Uterus (tissue), 4 donors: Measurements from ENCODE around the gene B3GNT3. TPM values are rescaled to one million over a fixed set of nuclear protein-coding genes. Genes with fewer than 3 reads are reported as not detected.

ENCODE experiments used
- DNase-seq, 2 donors: peaks; one replicate each; pipeline ENCODE4 v3.0.0-alpha.2; 2019 to 2020
- H3K27ac ChIP-seq, 2 donors: fragments of 200-600 bp; sonication (generic); 1 replicate in 1 of 2; 2 replicates in 1 of 2; pipeline ENCODE4 v1.5.1; 2016 to 2018
- H3K27me3 ChIP-seq, 2 donors: fragments of 200-600 bp; sonication (generic); one replicate each; pipeline ENCODE4 v1.5.1; 2018 to 2019; ENCODE audit warnings: control low read depth in 1 of 2
- H3K36me3 ChIP-seq, 2 donors: fragments of 200-600 bp; sonication (generic); one replicate each; pipeline ENCODE4 v1.5.1; 2019; ENCODE audit warnings: control low read depth in 1 of 2
- H3K4me1 ChIP-seq, 2 donors: fragments of 200-600 bp; sonication (generic); one replicate each; pipeline ENCODE4 v1.5.1; 2018 to 2019; ENCODE audit warnings: control low read depth in 1 of 2
- H3K4me3 ChIP-seq, 2 donors: fragments of 200-600 bp; sonication (generic); 1 replicate in 1 of 2; 2 replicates in 1 of 2; pipeline ENCODE4 v1.5.1; 2018 to 2019; ENCODE audit warnings: mild to moderate bottlenecking in 1 of 2
- H3K9me3 ChIP-seq, 2 donors: fragments of 200-600 bp; sonication (generic); one replicate each; pipeline ENCODE4 v1.5.1; 2019; ENCODE audit warnings: control low read depth in 1 of 2
- POLR2A ChIP-seq, 2 donors: fragments of 450-650 bp; IDR thresholded peaks; one replicate each; pipeline ENCODE4 v1.6.1; 2016; ENCODE audit warnings: antibody characterized with exemption in 2 of 2, mild to moderate bottlenecking in 1 of 2, moderate library complexity in 1 of 2
- intact Hi-C: fragments of 100-400 bp; cut with DNase I; formaldehyde crosslinking; loops from one replicate; pipeline ENCODE4 v1.15.1; 2023; ENCODE audit warnings: low total_unique reads
- total RNA-seq, 4 donors: library from RNA; depleted of rRNA in 3 of 4; stranded (reverse); fragments of >200 nt in 3 of 4; gene quantifications; one replicate each; pipeline versions ENCODE4 v1.1.0 to v1.2.4, GENCODE V29; 2014 to 2023
- TF ChIP-seq, protein P1 (sequence below), 4 experiments: fragments of 200-600 bp in 2 of 4; fragments of 450-650 bp in 2 of 4; sonication (generic) in 2 of 4; IDR thresholded peaks; one replicate each; pipeline ENCODE4 v1.5.1; 2016 to 2019; ENCODE audit warnings: antibody characterized with exemption in 4 of 4, mild to moderate bottlenecking in 2 of 4, moderate library complexity in 1 of 4
- donor health status: DM: yes; HTN: yes; CAD: no.

Gene B3GNT3
- total RNA-seq, 4 donors from 2014 or later, result 1.4 TPM; not detected in 3

DNA sequence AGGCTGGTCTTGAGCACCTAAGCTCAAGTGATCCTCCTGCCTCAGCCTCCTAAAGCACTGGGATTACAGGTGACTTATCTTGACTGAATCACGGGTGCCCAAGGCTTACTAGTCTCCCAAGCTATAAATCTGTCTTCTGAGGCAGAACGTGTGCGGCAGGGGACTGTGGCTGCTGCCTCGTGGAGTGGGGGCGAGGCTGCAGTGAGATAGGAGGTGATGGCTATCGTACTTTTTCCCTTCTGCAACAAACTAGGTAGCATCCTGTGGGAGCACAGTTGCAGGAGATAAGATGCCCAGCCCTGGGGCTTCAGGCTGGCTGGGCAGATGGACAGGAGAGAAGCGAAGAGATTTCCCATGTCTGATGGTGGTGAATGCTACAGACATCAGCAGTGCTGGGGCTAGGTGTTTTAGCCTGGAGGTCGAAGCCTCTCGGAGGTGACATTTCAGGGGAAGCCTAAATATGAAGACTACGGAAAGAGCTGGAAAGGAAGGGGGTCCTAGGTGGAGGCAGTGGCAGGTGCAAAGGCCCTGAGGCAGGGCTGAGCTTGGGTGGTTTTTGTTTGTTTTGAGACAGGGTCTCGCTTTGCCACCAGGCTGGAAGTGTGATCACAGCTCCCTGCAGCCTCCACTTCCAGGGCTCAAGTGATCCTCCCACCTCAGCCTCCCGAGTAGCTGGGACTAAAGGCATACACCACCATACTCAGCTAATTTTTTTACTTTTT, 7.4 kb downstream of the B3GNT3 start:
- intact Hi-C loops, result no loop called here
- DNase-seq, result no peak
- no peaks in the 10 kb centered on the region for H3K4me1 ChIP-seq
- no peaks in the 10 kb centered on the region for H3K36me3 ChIP-seq
- H3K27ac ChIP-seq, result no peak overlapping the region
- TF ChIP-seq, protein P1, sequence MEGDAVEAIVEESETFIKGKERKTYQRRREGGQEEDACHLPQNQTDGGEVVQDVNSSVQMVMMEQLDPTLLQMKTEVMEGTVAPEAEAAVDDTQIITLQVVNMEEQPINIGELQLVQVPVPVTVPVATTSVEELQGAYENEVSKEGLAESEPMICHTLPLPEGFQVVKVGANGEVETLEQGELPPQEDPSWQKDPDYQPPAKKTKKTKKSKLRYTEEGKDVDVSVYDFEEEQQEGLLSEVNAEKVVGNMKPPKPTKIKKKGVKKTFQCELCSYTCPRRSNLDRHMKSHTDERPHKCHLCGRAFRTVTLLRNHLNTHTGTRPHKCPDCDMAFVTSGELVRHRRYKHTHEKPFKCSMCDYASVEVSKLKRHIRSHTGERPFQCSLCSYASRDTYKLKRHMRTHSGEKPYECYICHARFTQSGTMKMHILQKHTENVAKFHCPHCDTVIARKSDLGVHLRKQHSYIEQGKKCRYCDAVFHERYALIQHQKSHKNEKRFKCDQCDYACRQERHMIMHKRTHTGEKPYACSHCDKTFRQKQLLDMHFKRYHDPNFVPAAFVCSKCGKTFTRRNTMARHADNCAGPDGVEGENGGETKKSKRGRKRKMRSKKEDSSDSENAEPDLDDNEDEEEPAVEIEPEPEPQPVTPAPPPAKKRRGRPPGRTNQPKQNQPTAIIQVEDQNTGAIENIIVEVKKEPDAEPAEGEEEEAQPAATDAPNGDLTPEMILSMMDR (IDR thresholded peaks at IDR 0.05), result no peak
- no peak for TF ChIP-seq POLR2A (IDR thresholded peaks at IDR 0.05)
- no peaks in the 10 kb centered on the region for H3K27me3 ChIP-seq
- H3K4me3 ChIP-seq, result no peak overlapping the region
- no peaks in the 10 kb centered on the region for H3K9me3 ChIP-seq

DNA sequence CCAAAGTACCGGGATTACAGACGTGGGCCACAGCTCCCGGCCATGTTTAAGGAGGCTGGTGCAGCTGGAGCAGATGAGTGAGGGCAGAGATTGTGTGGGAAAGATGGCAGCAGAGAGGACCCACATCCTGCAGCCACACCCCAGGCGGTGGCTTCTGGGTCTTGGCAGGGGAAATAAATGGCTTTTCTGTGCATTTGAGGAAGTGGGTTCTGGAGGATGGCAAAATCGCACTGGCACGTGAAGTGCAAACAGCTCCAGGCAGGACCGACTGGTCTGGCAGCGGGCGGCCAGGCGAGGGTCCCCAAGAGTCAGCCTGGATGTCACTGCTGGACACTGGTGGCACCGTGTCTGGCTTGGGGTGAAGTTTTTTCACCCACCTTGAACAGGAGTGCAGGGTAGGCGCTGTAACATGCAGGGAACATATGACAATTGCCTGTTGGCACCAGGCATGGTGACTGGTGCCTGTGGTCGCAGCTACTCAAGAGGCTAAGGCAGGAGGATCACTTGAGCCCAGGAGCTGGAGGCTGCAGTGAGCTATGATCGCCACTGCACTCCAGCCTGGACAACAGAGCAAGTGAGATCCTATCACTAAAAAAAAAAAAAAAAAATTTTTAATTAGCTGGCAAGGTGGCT, 8.4 kb downstream of the B3GNT3 start:
- Histone ChIP-seq H3K27ac (no peak overlapping the region), H3K9me3 (no peaks in the 10 kb centered on the region), H3K4me1 (no peaks in the 10 kb centered on the region), H3K27me3 (no peaks in the 10 kb centered on the region), H3K36me3 (no peaks in the 10 kb centered on the region), H3K4me3 (no peak overlapping the region)
- DNase-seq, result no peak
- intact Hi-C loops, result no loop called here
- TF ChIP-seq POLR2A (IDR thresholded peaks at IDR 0.05), result no peak

DNA sequence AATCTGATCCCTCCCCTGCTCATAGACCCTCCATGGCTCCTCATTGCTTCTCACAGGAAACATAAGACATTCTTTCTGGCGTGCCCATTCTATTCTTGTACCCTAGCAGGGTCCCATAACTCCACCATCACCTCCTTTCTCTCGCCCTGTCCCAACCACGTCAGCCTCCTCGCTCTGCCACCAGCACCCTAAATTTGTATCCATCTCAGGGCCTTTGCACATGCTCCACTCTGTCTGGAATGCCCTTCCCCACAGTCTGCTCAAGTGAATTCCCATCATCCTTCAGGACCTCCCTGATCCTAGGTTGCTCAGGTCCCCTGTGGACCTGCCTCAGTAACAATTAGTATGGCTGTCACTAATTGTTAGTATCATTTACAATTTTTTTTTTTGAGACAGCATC, 10.5 kb downstream of the B3GNT3 start:
- H3K27ac ChIP-seq, result no peak overlapping the region
- no peaks in the 10 kb centered on the region for H3K27me3 ChIP-seq
- TF ChIP-seq, protein P1 (IDR thresholded peaks at IDR 0.05), result no peak
- no peak for TF ChIP-seq POLR2A (IDR thresholded peaks at IDR 0.05)
- H3K36me3 ChIP-seq, result no peaks in the 10 kb centered on the region
- no peaks in the 10 kb centered on the region for H3K4me1 ChIP-seq
- no peaks in the 10 kb centered on the region for H3K9me3 ChIP-seq
- H3K4me3 ChIP-seq, result no peak overlapping the region
- DNase-seq, result no peak
- intact Hi-C loops, result no loop called here

DNA sequence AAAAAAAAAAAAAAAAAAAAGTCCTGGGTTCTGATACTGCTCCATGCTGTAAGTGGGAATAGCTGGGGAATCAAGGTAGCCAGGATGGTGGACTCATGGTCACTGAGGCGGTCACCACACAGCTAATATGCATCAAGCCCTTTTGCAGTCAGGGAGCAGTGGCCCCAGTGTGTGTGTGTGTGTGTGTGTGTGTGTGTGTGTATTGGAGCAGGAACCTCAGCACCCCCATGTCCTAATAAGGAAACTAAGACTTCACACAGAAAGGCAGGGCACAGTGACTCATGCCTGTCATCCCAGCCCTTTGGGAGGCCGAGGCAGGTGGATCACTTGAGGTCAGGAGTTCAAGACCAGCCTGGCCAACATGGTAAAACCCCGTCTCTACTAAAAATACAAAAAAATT, 12.0 kb downstream of the B3GNT3 start:
- TF ChIP-seq POLR2A (IDR thresholded peaks at IDR 0.05), result no peak
- TF ChIP-seq, protein P1 (IDR thresholded peaks at IDR 0.05), result no peak
- no peak for DNase-seq
- Histone ChIP-seq H3K4me1 (no peaks in the 10 kb centered on the region), H3K9me3 (no peaks in the 10 kb centered on the region), H3K27ac (no peak overlapping the region), H3K4me3 (no peak overlapping the region), H3K36me3 (no peaks in the 10 kb centered on the region), H3K27me3 (no peaks in the 10 kb centered on the region)
- intact Hi-C loops, result no loop called here

DNA sequence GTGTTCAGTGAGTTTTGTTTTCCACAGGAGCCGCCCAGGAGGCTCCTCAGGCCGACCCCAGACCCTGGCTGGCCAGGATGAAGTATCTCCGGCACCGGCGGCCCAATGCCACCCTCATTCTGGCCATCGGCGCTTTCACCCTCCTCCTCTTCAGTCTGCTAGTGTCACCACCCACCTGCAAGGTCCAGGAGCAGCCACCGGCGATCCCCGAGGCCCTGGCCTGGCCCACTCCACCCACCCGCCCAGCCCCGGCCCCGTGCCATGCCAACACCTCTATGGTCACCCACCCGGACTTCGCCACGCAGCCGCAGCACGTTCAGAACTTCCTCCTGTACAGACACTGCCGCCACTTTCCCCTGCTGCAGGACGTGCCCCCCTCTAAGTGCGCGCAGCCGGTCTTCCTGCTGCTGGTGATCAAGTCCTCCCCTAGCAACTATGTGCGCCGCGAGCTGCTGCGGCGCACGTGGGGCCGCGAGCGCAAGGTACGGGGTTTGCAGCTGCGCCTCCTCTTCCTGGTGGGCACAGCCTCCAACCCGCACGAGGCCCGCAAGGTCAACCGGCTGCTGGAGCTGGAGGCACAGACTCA, 12.9 kb downstream of the B3GNT3 start:
- Histone ChIP-seq H3K4me1 (no peaks in the 10 kb centered on the region), H3K27ac (no peak overlapping the region), H3K36me3 (no peaks in the 10 kb centered on the region), H3K4me3 (no peak overlapping the region), H3K27me3 (no peaks in the 10 kb centered on the region), H3K9me3 (no peaks in the 10 kb centered on the region)
- no peak for DNase-seq
- TF ChIP-seq, protein P1 (IDR thresholded peaks at IDR 0.05), result no peak
- TF ChIP-seq POLR2A (IDR thresholded peaks at IDR 0.05), result no peak
- intact Hi-C loops, result no loop called here
